ENCODE measurements around the gene BCAS1.

GRCh38 chr20:54103762-54104600, 33.6 kb upstream of the BCAS1 start:
- TF ChIP-seq CTCF (IDR thresholded peaks at IDR 0.05), result peak; percentile 39
- TF ChIP-seq EZH2 (IDR thresholded peaks at IDR 0.05; ENCODE audit: borderline replicate concordance, insufficient read depth, low read depth, low read length, poor library complexity, severe bottlenecking), result no peak

All from B cell (primary cell).